ENCODE data around the gene FOXE1. TPM values are rescaled to one million over a fixed set of nuclear protein-coding genes. Genes with fewer than 3 reads are reported as not detected.

FOXE1 gene
- total RNA-seq, 1 donor from 2014 or later, result not detected

- H3K4me3 Mint-ChIP-seq (ENCODE audit: unreplicated experiment), result no peak overlapping the region
- DNase-seq (ENCODE audit: extremely low spot score, unreplicated experiment), result no peak
- TF ChIP-seq, protein P1, sequence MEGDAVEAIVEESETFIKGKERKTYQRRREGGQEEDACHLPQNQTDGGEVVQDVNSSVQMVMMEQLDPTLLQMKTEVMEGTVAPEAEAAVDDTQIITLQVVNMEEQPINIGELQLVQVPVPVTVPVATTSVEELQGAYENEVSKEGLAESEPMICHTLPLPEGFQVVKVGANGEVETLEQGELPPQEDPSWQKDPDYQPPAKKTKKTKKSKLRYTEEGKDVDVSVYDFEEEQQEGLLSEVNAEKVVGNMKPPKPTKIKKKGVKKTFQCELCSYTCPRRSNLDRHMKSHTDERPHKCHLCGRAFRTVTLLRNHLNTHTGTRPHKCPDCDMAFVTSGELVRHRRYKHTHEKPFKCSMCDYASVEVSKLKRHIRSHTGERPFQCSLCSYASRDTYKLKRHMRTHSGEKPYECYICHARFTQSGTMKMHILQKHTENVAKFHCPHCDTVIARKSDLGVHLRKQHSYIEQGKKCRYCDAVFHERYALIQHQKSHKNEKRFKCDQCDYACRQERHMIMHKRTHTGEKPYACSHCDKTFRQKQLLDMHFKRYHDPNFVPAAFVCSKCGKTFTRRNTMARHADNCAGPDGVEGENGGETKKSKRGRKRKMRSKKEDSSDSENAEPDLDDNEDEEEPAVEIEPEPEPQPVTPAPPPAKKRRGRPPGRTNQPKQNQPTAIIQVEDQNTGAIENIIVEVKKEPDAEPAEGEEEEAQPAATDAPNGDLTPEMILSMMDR (IDR thresholded peaks at IDR 0.05), result no peak
- H3K4me1 Mint-ChIP-seq (ENCODE audit: unreplicated experiment), result peaks cover 2% of the 10 kb centered on the region
- H3K36me3 Mint-ChIP-seq (ENCODE audit: unreplicated experiment), result no peaks in the 10 kb centered on the region
- no peaks in the 10 kb centered on the region for H3K9me3 Mint-ChIP-seq (ENCODE audit: unreplicated experiment)
- H3K27ac Mint-ChIP-seq (ENCODE audit: unreplicated experiment), result no peak overlapping the region
- H3K27me3 Mint-ChIP-seq (ENCODE audit: unreplicated experiment), result peaks cover 32% of the 10 kb centered on the region
Observed at GRCh38 chr9:97808972-97809371, 44.1 kb upstream of the FOXE1 start.

GRCh38 chr9:97809666-97810344, 43.2 kb upstream of the FOXE1 start:
- Mint-ChIP-seq H3K4me1 (ENCODE audit: unreplicated experiment) (no peaks in the 10 kb centered on the region), H3K9me3 (ENCODE audit: unreplicated experiment) (no peaks in the 10 kb centered on the region), H3K27me3 (ENCODE audit: unreplicated experiment) (peaks cover 30% of the 10 kb centered on the region), H3K36me3 (ENCODE audit: unreplicated experiment) (no peaks in the 10 kb centered on the region), H3K27ac (ENCODE audit: unreplicated experiment) (no peak overlapping the region), H3K4me3 (ENCODE audit: unreplicated experiment) (no peak overlapping the region)
- DNase-seq (ENCODE audit: extremely low spot score, unreplicated experiment), result no peak
- TF ChIP-seq, protein P1 (IDR thresholded peaks at IDR 0.05), result no peak

GRCh38 chr9:97811533-97812246, 41.3 kb upstream of the FOXE1 start:
- H3K27ac Mint-ChIP-seq (ENCODE audit: unreplicated experiment), result no peak overlapping the region
- no peaks in the 10 kb centered on the region for H3K9me3 Mint-ChIP-seq (ENCODE audit: unreplicated experiment)
- no peaks in the 10 kb centered on the region for H3K4me1 Mint-ChIP-seq (ENCODE audit: unreplicated experiment)
- H3K27me3 Mint-ChIP-seq (ENCODE audit: unreplicated experiment), result peaks cover 32% of the 10 kb centered on the region
- TF ChIP-seq, protein P1 (IDR thresholded peaks at IDR 0.05), result no peak
- no peaks in the 10 kb centered on the region for H3K36me3 Mint-ChIP-seq (ENCODE audit: unreplicated experiment)
- no peak overlapping the region for H3K4me3 Mint-ChIP-seq (ENCODE audit: unreplicated experiment)
- no peak for DNase-seq (ENCODE audit: extremely low spot score, unreplicated experiment)

DNA sequence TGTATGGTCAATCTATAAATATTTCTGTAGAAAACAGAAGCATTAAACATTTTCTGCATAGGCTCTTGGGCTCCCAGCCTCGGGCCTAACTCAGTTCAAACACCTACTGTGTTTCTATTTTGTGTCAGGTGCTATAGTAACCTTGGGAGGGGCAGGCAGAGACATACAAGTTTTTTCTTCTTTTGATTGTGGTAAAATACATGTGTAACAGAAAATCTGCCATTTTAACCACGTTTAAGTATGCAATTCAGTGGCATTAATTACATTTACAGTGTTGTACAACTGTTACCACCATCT, 40.8 kb upstream of the FOXE1 start:
- Mint-ChIP-seq H3K4me3 (ENCODE audit: unreplicated experiment) (no peak overlapping the region), H3K27me3 (ENCODE audit: unreplicated experiment) (peaks cover 30% of the 10 kb centered on the region), H3K36me3 (ENCODE audit: unreplicated experiment) (no peaks in the 10 kb centered on the region), H3K4me1 (ENCODE audit: unreplicated experiment) (no peaks in the 10 kb centered on the region), H3K9me3 (ENCODE audit: unreplicated experiment) (no peaks in the 10 kb centered on the region), H3K27ac (ENCODE audit: unreplicated experiment) (no peak overlapping the region)
- TF ChIP-seq, protein P1 (IDR thresholded peaks at IDR 0.05), result no peak
- DNase-seq (ENCODE audit: extremely low spot score, unreplicated experiment), result no peak

DNA sequence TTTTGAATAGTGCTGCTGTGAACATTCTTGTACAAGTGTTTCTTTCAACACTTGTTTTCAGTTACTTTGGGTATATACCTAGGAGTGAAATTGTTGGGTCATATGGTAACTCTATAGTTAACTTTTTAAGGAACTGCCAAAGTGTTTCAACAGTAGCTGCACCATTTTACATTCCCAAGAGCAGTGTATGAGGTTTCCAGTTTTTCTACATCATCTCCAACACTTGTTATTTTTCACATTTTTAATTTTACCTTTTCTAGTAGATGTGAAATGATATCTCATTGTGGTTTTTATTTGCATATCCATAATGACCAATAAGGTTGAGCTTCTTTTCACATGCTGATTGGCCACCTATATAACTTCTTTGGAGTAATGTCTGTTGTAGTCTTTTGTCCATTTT, 40.0 kb upstream of the FOXE1 start:
- H3K9me3 Mint-ChIP-seq (ENCODE audit: unreplicated experiment), result no peaks in the 10 kb centered on the region
- DNase-seq (ENCODE audit: extremely low spot score, unreplicated experiment), result no peak
- TF ChIP-seq, protein P1 (IDR thresholded peaks at IDR 0.05), result no peak
- H3K27ac Mint-ChIP-seq (ENCODE audit: unreplicated experiment), result no peak overlapping the region
- peaks cover 37% of the 10 kb centered on the region for H3K27me3 Mint-ChIP-seq (ENCODE audit: unreplicated experiment)
- H3K4me3 Mint-ChIP-seq (ENCODE audit: unreplicated experiment), result no peak overlapping the region
- H3K36me3 Mint-ChIP-seq (ENCODE audit: unreplicated experiment), result no peaks in the 10 kb centered on the region
- no peaks in the 10 kb centered on the region for H3K4me1 Mint-ChIP-seq (ENCODE audit: unreplicated experiment)

All from osteocyte (in vitro differentiated cells).